Small intestine (tissue), 7 donors: Measurements from ENCODE around the gene PARN. TPM values are rescaled to one million over a fixed set of nuclear protein-coding genes. Genes with fewer than 3 reads are reported as not detected.
A peak's percentile ranks its signal among the peaks of the same experiment; 100 is the strongest.

Experiments
- DNase-seq, 2 donors: peaks; one replicate each; pipeline versions ENCODE4 v3.0.0 to v3.0.0-alpha.2; 2013
- FAIRE-seq: peaks from 2 replicates; lab custom pipeline; 2012; peaks lifted over from hg19 to GRCh38; lab: Jason Lieb, UNC
- H3K27ac ChIP-seq, 3 donors: one replicate each; pipeline ENCODE4 v1.5.1; 2013; ENCODE audit warnings: low read length in 2 of 3, mild to moderate bottlenecking in 2 of 3, control low read depth in 1 of 3, inconsistent platforms in 1 of 3, low read depth in 1 of 3, moderate library complexity in 1 of 3
- H3K27me3 ChIP-seq, 3 donors: one replicate each; pipeline ENCODE4 v1.6.1; 2013; ENCODE audit warnings: low read length in 3 of 3, inconsistent platforms in 1 of 3; ENCODE audit not compliant: control insufficient read depth in 3 of 3, insufficient read depth in 3 of 3
- H3K36me3 ChIP-seq, 3 donors: one replicate each; pipeline ENCODE4 v1.6.1; 2013; ENCODE audit warnings: low read length in 3 of 3, inconsistent platforms in 1 of 3, low read depth in 1 of 3, mild to moderate bottlenecking in 1 of 3, moderate library complexity in 1 of 3; ENCODE audit not compliant: control insufficient read depth in 3 of 3, insufficient read depth in 2 of 3
- H3K4me1 ChIP-seq, 3 donors: one replicate each; pipeline ENCODE4 v1.6.1; 2013; ENCODE audit warnings: low read length in 2 of 3, inconsistent platforms in 1 of 3, low read depth in 1 of 3, mild to moderate bottlenecking in 1 of 3, moderate library complexity in 1 of 3; ENCODE audit not compliant: control insufficient read depth in 3 of 3, insufficient read depth in 2 of 3
- H3K4me3 ChIP-seq, 3 donors: one replicate each; pipeline ENCODE4 v1.5.1; 2013; ENCODE audit warnings: low read length in 3 of 3, control low read depth in 1 of 3, inconsistent platforms in 1 of 3, low read depth in 1 of 3, mild to moderate bottlenecking in 1 of 3, moderate library complexity in 1 of 3
- H3K9me3 ChIP-seq, 2 donors: one replicate each; pipeline ENCODE4 v1.6.1; 2013; ENCODE audit warnings: low read depth in 1 of 2, low read length in 1 of 2; ENCODE audit not compliant: control insufficient read depth in 2 of 2, insufficient read depth in 1 of 2
- WGBS, 3 donors: extraction: QIAGEN DNeasy Blood & Tissue Kit; methylation state at CpG; one replicate each; pipeline ENCODE4 v1.1.7; 2013; 5-methylcytosine and 5-hydroxymethylcytosine counted together
- polyA plus RNA-seq, 4 donors: library from polyadenylated mRNA; stranded (reverse) in 3 of 4; unstranded in 1 of 4; fragments of 200-250 nt in 3 of 4; fragments of 120-200 nt in 1 of 4; gene quantifications; one replicate each; pipeline versions ENCODE4 v1.2.1 to v1.2.3, GENCODE V29; 2013
- donor health status: healthy with polysubstance abuse.
- donor health status: control.
- donor health status: control.
- donor health status: Bipolar disorder and iron deficiency.
- donor health status: healthy.

The PARN gene
- polyA plus RNA-seq, 4 donors, result 11.1 to 25.5 (median 15.8) TPM

- 57 to 87% (median 84%) methylated on average over 4 of the region's 4 CpGs for WGBS, 3 donors
- Histone ChIP-seq H3K4me1 (peaks cover 0 to 2% (median 0%) of the 10 kb centered on the region in 3 donors), H3K27ac (no peak overlapping the region)
These were observed 127.7 kb downstream of the PARN start for GRCh38 chr16:14502256-14502875.

GRCh38 chr16:14501331-14502255, 128.5 kb downstream of the PARN start:
- Histone ChIP-seq H3K36me3 (peaks cover 0 to 2% (median 0%) of the 10 kb centered on the region in 3 donors), H3K9me3 (no peaks in the 10 kb centered on the region), H3K27me3 (no peaks in the 10 kb centered on the region), H3K27ac (peak overlapping the region in 1 of 3 donors; percentile 18), H3K4me3 (no peak overlapping the region), H3K4me1 (peaks cover 0 to 2% (median 0%) of the 10 kb centered on the region in 3 donors)
- FAIRE-seq (no peak), DNase-seq (peak; percentile 49 to 53)
- 39 to 54% (median 53%) methylated on average over 9 of the region's 9 CpGs for WGBS, 3 donors

More at GRCh38 chr16:14502256-14502875, 127.7 kb downstream of the PARN start:
- no peaks in the 10 kb centered on the region for H3K27me3 ChIP-seq
- FAIRE-seq (no peak), DNase-seq (no peak)
- H3K4me3 ChIP-seq, result no peak overlapping the region
- H3K9me3 ChIP-seq, result no peaks in the 10 kb centered on the region
- H3K36me3 ChIP-seq, result peaks cover 0 to 2% (median 0%) of the 10 kb centered on the region in 3 donors

- Histone ChIP-seq H3K36me3 (peaks cover 0 to 2% (median 0%) of the 10 kb centered on the region in 3 donors), H3K9me3 (no peaks in the 10 kb centered on the region), H3K4me3 (no peak overlapping the region), H3K4me1 (peaks cover 0 to 2% (median 0%) of the 10 kb centered on the region in 3 donors), H3K27me3 (no peaks in the 10 kb centered on the region), H3K27ac (no peak overlapping the region)
- FAIRE-seq (no peak), DNase-seq (no peak)
- 95 to 100% (median 100%) methylated on average over 2 of the region's 2 CpGs for WGBS, 3 donors
These were observed 129.3 kb downstream of the PARN start for GRCh38 chr16:14500791-14501190.

GRCh38 chr16:14499110-14499509, 130.9 kb downstream of the PARN start:
- no peak for DNase-seq
- H3K4me1 ChIP-seq, result peaks cover 0 to 2% (median 0%) of the 10 kb centered on the region in 3 donors
- H3K27ac ChIP-seq, result no peak overlapping the region
- FAIRE-seq, result no peak
- H3K36me3 ChIP-seq, result peaks cover 0 to 5% (median 2%) of the 10 kb centered on the region in 3 donors
- no peak overlapping the region for H3K4me3 ChIP-seq
- WGBS, 3 donors, result 93 to 98% (median 97%) methylated on average over 3 of the region's 3 CpGs
- no peaks in the 10 kb centered on the region for H3K9me3 ChIP-seq
- no peaks in the 10 kb centered on the region for H3K27me3 ChIP-seq

- no peak overlapping the region for H3K27ac ChIP-seq
- 80 to 85% (median 82%) methylated on average over 7 of the region's 7 CpGs for WGBS, 3 donors
- H3K36me3 ChIP-seq, result peaks cover 0 to 5% (median 2%) of the 10 kb centered on the region in 3 donors
- DNase-seq, result no peak
- H3K9me3 ChIP-seq, result no peaks in the 10 kb centered on the region
- H3K27me3 ChIP-seq, result no peaks in the 10 kb centered on the region
- peaks cover 0 to 2% (median 0%) of the 10 kb centered on the region in 3 donors for H3K4me1 ChIP-seq
- H3K4me3 ChIP-seq, result no peak overlapping the region
- no peak for FAIRE-seq
These were observed 132.6 kb downstream of the PARN start for GRCh38 chr16:14497245-14498082.

GRCh38 chr16:14496786-14497185, 133.3 kb downstream of the PARN start:
- H3K4me1 ChIP-seq, result peaks cover 0 to 2% (median 0%) of the 10 kb centered on the region in 3 donors
- peaks cover 0 to 7% (median 2%) of the 10 kb centered on the region in 3 donors for H3K36me3 ChIP-seq
- no peaks in the 10 kb centered on the region for H3K9me3 ChIP-seq
- no peak overlapping the region for H3K27ac ChIP-seq
- DNase-seq (no peak), FAIRE-seq (no peak)
- H3K4me3 ChIP-seq, result no peak overlapping the region
- H3K27me3 ChIP-seq, result no peaks in the 10 kb centered on the region
- WGBS, 3 donors, result 72 to 86% (median 83%) methylated on average over 7 of the region's 7 CpGs

GRCh38 chr16:14496047-14496770, 133.9 kb downstream of the PARN start:
- no peaks in the 10 kb centered on the region for H3K27me3 ChIP-seq
- H3K9me3 ChIP-seq, result no peaks in the 10 kb centered on the region
- WGBS, 3 donors, result 87 to 91% (median 89%) methylated on average over 7 of the region's 7 CpGs
- H3K27ac ChIP-seq, result no peak overlapping the region
- peaks cover 0 to 7% (median 2%) of the 10 kb centered on the region in 3 donors for H3K36me3 ChIP-seq
- no peaks in the 10 kb centered on the region for H3K4me1 ChIP-seq
- FAIRE-seq (no peak), DNase-seq (no peak)
- no peak overlapping the region for H3K4me3 ChIP-seq
